SU-DHL-6 (cell line): ENCODE results near the gene RPL28.

Source experiments
- CTCF ChIP-seq: fragments of 200-600 bp; sonication (generic); IDR thresholded peaks from one replicate; pipeline ENCODE4 v1.5.1; 2017; ENCODE audit warnings: antibody characterized with exemption, mild to moderate bottlenecking, low read length, moderate library complexity; ENCODE audit not compliant: insufficient read depth, poor library complexity, severe bottlenecking
- EZH2phosphoT487 ChIP-seq: fragments of 200-600 bp; sonication (generic), shearing (Covaris generic); conservative IDR thresholded peaks from 2 replicates; pipeline ENCODE4 v1.6.1; 2018; ENCODE audit warnings: mild to moderate bottlenecking, antibody characterized with exemption, low read length, moderate library complexity, mixed read lengths

GRCh38 chr19:55352549-55353145 lies 33.1 kb upstream of the RPL28 start:
- TF ChIP-seq CTCF, result no peak
- no peak for TF ChIP-seq EZH2phosphoT487
